Neural cell (in vitro differentiated cells): Measurements from ENCODE around the gene AARS2.

Source experiments
- CTCF ChIP-seq: fragments of 450-650 bp; IDR thresholded peaks from 2 replicates; pipeline ENCODE4 v1.5.1; 2014; ENCODE audit warnings: antibody characterized with exemption, mild to moderate bottlenecking, moderate library complexity; ENCODE audit not compliant: poor library complexity, severe bottlenecking
- EP300 ChIP-seq: fragments of 450-650 bp; conservative IDR thresholded peaks from 2 replicates; pipeline ENCODE4 v1.6.1; 2014; ENCODE audit warnings: antibody characterized with exemption, mild to moderate bottlenecking, moderate library complexity; ENCODE audit not compliant: poor library complexity, severe bottlenecking
- EZH2 ChIP-seq: fragments of 200-600, 300-800 bp; shearing (Covaris generic), sonication (generic); IDR thresholded peaks from 2 replicates; pipeline ENCODE4 v1.6.1; 2014; ENCODE audit warnings: antibody characterized with exemption, low read length, borderline replicate concordance, mild to moderate bottlenecking; ENCODE audit not compliant: insufficient read depth, poor library complexity, severe bottlenecking
- POLR2AphosphoS5 ChIP-seq: IDR thresholded peaks from 2 replicates; pipeline ENCODE4 v1.6.1; 2012
- RAD21 ChIP-seq: fragments of 450-650 bp; conservative IDR thresholded peaks from 2 replicates; pipeline ENCODE4 v1.6.1; 2014; ENCODE audit warnings: antibody characterized with exemption, mild to moderate bottlenecking, moderate library complexity
- REST ChIP-seq: IDR thresholded peaks from 2 replicates; pipeline ENCODE4 v1.6.1; 2012; ENCODE audit warnings: borderline replicate concordance
- TAF1 ChIP-seq: IDR thresholded peaks from 2 replicates; pipeline ENCODE4 v1.6.1; 2012; ENCODE audit warnings: low read depth

- TF ChIP-seq CTCF = no peak
- TF ChIP-seq TAF1 = peak; percentile 57
- TF ChIP-seq RAD21 = no peak
- no peak for TF ChIP-seq REST
- no peak for TF ChIP-seq EP300
- peak; percentile 49 for TF ChIP-seq POLR2AphosphoS5
- TF ChIP-seq EZH2 = no peak
These were observed 42.4 kb downstream of the AARS2 start for GRCh38 chr6:44270526-44271405.
